ENCODE data around the gene GRWD1.

Gene GRWD1

GRCh38 chr19:48477067-48477685, 31.4 kb downstream of the GRWD1 start:
- no peak for TF ChIP-seq CTCF (conservative IDR thresholded peaks at IDR 0.05; ENCODE audit: control insufficient read depth, insufficient read depth, low read depth, low read length)
- no peak for DNase-seq (ENCODE audit: low read depth)
- H3K4me3 ChIP-seq (ENCODE audit: control insufficient read depth, low read depth, low read length) = no peak overlapping the region

DNA sequence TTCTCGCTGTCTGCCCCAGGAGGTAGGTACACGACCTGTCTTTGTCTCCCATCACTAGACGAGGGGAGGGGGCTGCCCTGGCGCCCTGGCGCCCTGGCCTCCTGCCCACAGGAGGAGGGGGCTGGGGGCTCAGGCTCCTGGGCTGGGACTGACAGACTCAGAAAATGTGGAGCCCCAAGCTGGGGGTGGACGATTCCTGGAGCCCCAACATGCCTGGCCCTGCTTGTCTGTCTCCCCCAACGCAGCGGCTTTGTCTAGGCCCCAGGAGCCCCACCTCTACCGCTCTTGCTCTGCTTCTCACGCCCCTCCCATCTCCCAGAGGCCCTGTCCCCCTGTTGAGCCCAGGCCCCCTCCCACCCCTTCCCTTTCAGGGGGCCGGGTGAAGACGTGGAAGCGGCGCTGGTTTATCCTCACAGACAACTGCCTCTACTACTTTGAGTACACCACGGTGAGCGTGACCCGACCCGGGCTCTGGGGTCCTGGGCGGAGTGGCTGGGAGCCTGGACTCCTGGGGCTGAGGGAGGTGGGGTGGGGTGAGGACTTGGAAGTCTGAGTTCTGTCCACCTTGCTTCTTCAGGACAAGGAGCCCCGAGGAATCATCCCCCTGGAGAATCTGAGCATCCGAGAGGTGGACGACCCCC, 32.0 kb downstream of the GRWD1 start:
- no peak for DNase-seq (ENCODE audit: low read depth)
- no peak for TF ChIP-seq CTCF (conservative IDR thresholded peaks at IDR 0.05; ENCODE audit: control insufficient read depth, insufficient read depth, low read depth, low read length)
- H3K4me3 ChIP-seq (ENCODE audit: control insufficient read depth, low read depth, low read length) = no peak overlapping the region

DNA sequence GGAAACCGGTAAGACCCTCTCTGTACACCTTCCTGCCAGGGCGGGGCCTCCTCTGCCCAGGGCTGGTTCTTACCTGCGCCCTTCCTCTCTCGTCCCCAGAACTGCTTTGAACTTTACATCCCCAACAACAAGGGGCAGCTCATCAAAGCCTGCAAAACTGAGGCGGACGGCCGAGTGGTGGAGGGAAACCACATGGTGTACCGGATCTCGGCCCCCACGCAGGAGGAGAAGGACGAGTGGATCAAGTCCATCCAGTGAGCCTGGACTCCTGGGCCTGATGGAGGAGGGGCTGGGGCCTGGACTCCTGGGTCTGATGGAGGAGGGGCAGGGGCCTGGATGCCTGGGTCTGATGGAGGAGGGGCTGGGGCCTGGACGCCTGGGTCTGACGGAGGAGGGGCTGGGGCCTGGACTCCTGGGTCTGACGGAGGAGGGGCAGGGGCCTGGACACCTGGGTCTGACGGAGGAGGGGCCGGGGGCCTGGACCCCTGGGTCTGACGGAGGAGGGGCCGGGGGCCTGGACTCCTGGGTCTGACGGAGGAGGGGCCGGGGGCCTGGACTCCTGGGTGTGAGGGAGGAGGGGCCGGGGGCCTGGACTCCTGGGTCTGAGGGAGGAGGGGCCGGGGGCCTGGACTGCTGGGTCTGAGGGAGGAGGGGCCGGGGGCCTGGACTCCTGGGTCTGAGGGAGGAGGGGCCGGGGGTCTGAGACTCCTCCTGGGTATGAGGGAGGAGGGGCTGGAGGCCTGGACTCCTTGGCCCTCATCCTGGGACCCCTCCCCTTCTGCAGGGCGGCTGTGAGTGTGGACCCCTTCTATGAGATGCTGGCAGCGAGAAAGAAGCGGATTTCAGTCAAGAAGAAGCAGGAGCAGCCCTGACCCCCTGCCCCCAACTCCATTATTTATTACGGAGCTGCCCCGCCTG, 32.8 kb downstream of the GRWD1 start:
- no peak for DNase-seq (ENCODE audit: low read depth)
- no peak overlapping the region for H3K4me3 ChIP-seq (ENCODE audit: control insufficient read depth, low read depth, low read length)
- no peak for TF ChIP-seq CTCF (conservative IDR thresholded peaks at IDR 0.05; ENCODE audit: control insufficient read depth, insufficient read depth, low read depth, low read length)

- no peak for TF ChIP-seq CTCF (conservative IDR thresholded peaks at IDR 0.05; ENCODE audit: control insufficient read depth, insufficient read depth, low read depth, low read length)
- DNase-seq (ENCODE audit: low read depth) = no peak
- H3K4me3 ChIP-seq (ENCODE audit: control insufficient read depth, low read depth, low read length) = no peak overlapping the region
Measured at GRCh38 chr19:48479686-48480085, 33.9 kb downstream of the GRWD1 start.

GRCh38 chr19:48480183-48480557, 34.4 kb downstream of the GRWD1 start:
- peak overlapping the region; percentile 38 for H3K4me3 ChIP-seq (ENCODE audit: control insufficient read depth, low read depth, low read length)
- TF ChIP-seq CTCF (conservative IDR thresholded peaks at IDR 0.05; ENCODE audit: control insufficient read depth, insufficient read depth, low read depth, low read length) = no peak
- DNase-seq (ENCODE audit: low read depth) = peak; percentile 28

DNA sequence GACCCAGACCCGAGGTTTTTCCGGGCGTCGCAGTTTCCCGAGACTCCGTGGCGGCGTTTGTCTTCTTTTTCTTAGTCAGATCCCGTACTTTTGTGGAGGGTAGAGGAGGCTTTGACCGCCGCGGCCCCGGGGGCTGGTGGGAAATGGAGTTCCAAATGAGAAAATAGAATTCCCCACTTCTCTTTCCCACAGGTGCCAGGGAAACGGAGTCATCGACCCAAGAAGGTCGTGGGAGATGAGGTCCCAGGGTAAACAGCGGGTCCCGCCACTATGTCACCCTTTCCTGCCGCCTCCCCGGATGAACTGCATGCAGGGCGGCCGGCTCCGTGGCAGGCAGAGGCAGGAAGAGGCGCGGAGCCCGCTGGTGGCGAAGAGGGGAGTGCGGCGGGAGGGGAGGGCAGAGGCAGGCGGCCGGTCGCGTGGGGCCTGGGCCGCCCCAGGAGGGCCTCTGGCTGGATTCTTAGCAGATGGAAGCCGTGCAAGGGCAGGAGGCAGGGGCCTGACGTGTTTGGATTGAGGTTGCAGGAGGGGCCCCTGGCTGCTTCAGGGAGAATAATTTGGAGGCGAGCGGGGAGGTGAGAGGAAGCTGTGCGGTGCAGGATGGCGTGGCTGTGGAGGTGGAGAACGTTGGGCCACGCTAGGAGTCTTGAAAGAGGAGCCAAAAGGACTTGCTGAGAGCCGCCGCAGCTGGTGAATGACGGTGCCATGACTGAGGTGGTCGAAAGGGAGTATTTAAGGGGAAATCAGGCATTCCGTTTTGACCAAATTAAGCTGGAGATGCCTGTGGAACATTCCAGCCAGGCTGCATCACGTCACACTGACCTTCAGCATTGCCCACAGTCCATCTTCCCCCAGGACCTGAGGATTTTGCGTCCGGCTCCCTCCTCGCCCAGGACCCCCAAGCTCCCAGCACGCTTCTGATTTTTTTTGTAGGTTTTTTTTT, 35.0 kb downstream of the GRWD1 start:
- peak overlapping the region; percentile 38 for H3K4me3 ChIP-seq (ENCODE audit: control insufficient read depth, low read depth, low read length)
- DNase-seq (ENCODE audit: low read depth) = peak; percentile 34
- no peak for TF ChIP-seq CTCF (conservative IDR thresholded peaks at IDR 0.05; ENCODE audit: control insufficient read depth, insufficient read depth, low read depth, low read length)
